Right forelimb (tissue), 1 donor: ENCODE results near the gene BCL2L12.
A peak's percentile ranks its signal among the peaks of the same experiment; 100 is the strongest.

Source experiments
- DNase-seq: peaks from one replicate; pipeline ENCODE4 v3.0.0-alpha.2; 2018

The BCL2L12 gene

DNA sequence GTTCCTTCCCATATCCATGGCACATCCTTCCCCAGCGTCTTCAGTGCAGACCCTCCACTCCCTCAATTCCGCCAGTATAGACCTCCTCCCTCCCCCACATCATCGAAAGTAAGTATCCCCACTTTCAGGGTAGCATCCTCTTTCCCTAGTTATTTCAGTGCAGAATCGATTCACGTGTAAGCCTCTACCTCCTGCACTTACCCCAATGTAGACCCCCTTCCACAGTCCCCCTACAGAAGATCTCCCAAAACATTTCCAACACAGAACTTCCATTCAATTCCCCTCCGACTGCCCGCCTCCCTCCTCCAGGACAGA is 740 bp upstream of the BCL2L12 start:
- no peak for DNase-seq

DNA sequence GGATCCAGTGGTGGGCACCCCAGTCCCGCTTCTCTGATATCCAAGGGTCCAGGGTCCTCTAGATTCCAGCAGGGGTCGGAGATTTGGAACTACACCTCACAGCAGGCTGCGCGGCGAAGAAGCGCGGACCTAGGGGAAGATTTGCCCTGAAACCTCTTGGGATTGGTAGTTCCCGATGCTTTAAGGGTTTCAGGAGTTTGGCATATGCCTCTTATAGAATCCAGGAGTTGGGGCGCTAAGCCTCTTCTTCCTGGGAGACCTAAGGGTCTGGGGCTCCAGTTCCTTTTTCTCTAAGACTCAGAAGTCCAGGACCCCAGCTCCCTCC is 349 bp downstream of the BCL2L12 start:
- no peak for DNase-seq

DNA sequence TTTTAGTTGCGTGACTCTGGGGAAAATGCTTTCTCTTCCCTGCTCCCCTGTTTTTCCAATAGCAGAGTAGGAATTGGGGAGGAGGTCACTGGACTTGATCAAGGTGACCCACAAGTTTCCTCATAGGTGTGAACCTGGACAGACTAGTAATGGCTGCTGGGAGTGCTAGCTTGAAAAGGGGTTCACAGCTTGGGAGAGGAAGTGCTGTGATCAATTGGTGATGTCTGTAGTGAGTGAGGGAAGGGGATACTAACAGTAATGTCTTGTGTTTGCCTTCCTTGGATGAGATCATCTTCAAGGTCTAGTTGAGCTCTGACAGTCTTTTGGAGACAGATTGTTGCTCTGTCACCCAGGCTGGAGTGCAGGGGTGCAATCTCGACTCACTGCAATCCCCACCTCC is 1.7 kb downstream of the BCL2L12 start:
- no peak for DNase-seq

DNA sequence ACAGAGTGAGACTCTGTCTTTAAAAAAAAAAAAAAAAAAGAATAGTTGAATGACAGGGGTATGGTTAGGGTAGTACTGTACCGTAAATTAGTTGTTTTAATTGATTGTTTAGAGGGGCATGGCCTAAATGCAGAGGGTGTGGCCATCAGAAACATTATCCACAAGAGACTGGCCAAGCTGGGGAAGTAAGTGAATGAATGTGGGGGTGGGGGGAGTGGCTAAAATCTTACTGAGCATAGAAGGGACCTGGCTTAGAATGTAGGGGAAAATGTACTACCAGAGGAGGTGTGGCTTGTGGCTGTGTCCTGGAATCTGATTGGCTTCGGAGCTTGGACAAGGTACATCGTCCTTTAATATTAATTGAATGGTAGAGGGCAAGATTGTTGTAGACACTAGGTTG is 3.8 kb downstream of the BCL2L12 start:
- DNase-seq: no peak

DNA sequence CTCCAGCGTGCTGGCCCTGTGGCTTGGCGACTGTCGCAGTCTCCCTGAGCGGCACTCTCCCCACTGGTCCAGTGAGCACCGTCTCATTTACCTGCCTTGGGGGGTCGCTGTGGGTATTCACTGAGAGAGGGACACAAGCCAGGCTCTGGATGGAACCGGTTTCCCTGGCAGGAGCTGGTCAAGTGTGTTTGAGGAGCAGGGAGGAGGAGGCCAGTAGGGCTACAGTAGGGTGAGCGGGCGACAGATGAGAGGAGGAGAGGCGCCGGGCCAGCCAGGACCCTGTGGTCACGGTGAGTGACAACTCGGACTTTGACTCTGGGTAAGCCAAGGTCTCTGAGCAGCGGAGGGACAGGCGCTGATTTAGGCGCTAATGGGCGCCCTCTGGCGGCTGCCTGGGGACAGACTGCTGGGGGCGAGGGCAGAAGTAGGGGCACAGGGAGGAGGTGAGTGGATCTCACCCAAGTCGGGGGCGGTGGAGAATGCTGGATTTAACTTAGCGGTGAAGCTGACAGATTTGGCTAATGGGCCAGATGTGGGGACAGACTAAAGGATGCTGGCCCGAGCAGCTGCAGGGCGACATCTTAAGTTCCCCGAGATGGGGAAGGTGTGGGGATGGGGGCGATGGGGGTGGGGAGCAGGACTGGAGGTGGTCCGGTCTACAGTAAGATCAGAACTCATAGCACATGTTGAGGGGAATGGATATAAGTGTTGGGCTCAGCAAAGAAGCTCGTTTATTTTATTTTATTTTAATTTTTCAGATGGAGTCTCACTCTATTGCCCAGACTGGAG is 6.6 kb downstream of the BCL2L12 start:
- no peak for DNase-seq

DNA sequence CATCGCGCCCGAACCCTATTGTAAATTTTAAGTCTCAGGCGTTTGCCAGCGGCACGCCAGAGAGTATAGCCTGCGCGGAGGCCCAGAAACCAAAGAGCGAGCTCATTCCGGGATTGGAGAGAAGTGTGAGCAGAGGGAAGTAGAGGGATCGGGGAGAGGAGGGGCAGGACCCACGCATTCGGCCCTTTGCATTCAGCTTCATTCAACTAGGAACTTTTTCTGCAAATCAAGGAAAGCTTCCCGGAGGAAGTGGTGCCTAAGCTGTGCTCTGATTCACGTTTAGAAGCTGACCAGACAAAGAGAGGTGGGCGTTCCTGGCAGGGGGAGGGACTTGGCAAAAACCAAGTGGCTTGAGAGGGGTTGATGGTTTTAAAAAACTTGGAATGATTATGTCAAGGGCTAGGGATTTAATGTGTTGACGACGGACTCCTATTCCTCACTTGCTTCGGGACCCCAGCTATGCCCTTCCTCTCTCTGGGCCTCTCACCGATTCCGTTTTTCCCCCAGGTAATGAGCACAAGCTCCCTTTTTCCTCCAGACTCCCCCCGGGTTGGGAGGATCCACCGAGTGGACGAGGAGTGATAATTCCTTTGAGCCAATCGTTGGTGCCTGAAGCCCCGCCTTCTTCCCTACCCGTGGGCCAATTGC is 10.5 kb downstream of the BCL2L12 start:
- DNase-seq: no peak

DNA sequence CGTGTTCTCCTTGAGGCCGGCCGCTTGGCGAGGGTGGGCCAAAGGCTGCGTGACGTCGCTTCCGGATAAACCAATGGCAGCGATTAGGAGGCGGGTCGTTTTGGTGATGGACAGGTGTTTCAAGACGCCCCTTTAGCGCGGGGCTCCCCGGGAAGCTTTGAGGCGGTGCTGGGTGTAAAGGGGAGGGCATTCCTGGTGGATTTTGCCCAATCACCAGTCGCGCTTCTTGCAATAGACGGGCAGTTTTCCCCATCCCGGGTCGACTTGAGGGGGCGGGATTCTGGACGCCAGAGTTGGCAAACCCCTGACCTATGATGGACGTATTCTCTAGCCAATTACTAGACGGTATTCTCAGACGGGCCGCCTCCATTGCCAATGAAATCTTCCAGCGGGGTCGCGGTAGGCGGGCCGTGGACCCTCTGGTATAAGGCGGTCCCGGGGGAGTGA is 11.1 kb downstream of the BCL2L12 start:
- DNase-seq: peak; percentile 100

DNA sequence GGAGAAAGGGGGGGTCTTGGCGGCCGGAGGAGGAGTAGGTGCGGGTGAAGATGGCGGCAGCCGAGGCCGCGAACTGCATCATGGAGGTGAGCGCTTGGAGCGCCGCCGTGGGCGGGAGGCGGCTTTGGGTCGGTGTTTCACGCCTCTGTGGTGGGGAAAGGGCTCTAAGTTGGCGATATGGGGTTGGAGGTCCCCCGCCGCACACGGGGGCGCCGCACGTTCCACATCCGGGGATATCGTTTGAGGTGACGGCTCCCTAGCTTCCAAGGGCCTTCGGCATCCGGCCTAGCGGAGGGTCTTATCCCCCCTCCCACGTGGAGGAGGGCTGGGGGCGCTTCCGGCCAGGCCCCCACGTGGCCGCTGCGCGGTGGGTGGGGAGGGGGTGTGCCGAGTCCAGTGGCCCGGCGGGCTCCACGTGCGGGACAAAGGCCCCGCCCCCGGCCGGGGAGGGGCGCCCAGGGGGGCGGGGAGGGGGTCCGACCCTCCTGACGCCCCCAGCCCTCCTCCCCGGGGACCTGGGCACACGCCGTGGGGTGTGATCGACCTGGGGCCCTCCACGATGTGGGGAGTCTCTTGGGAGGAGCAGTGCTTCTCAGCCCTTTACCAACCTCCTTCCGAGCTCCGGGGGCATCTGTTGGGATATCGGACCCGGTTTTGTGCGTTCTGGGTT is 11.6 kb downstream of the BCL2L12 start, which contains the start of gene PRMT1:
Gene PRMT1, plus strand, starts transcription at position 41 of the 670 bp plus-strand sequence. Its CDS starts 10 bp downstream, at position 51.
- DNase-seq: no peak

DNA sequence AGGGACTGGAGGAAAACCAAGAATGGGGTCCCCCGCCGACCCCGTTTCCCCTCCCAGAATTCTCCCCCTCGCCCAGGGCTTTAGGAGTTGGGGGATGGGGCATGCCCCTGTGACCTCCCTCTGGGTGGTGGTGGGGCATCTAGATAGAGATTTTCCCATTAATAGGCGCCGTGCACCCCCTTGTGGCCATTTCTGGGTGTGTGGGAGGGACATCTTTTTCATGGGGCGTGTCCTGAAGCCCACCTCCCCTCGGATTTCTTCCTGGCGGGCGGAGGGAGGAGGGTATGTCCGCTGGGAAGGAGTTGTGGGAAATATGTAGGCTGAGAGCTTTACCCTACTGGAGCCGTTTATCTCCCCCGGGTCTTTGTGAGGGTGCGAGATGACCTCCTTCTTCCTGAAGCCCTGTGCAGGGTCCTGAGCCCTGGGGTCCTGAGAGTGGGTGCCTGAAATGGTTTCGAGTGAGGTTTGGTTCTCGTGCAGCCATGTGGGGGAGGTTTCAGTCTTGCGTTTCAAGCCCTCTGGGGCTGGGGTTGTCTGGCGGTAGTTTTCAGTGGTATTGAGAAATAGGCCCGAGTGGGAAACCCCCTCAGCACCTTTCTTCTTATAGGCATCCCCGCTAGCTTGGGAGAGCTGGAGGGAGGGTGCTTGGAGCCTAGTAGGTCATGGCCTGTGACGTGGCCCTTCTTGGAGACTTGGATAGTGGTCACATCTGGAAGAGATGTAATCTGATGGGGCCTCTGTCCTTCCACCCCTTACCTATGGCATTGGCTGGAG is 12.4 kb downstream of the BCL2L12 start:
- peak; percentile 89 for DNase-seq

DNA sequence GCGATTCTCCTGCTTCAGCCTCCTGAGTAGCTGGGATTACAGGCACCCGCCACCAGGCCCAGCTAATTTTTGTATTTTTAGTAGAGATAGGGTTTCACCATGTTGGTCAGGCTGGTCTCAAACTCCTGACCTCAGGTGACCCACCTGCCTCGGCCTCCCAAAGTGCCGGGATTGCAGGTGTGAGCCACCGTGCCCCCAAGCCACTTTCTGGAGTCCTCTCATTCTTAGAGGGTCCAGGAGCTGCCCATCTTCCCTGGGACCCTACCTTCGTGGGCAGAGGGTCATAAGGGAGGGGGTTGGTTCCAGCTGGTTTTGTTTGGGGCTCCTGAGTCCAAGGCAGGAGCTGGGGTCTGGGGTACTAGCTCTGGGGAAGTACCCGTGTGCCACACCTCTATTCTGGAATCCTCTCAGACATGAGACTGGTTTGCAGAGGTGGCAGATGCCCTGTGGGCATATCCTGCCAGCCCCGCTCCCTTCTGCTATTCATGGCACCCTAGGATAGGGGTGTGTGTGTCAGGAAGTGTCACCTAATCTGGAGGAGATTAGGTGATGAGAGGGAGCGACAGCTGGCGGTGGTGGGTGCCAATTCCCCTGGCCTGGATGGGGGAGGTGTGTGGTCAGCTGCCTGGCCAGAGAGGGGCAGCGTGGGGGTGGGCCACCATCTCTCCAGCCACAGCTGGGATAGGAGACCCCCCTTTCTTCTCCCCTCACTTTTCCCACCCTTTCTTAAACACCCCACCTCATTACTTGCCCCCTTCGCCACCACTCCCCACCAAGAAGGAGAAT is 13.4 kb downstream of the BCL2L12 start:
- no peak for DNase-seq

DNA sequence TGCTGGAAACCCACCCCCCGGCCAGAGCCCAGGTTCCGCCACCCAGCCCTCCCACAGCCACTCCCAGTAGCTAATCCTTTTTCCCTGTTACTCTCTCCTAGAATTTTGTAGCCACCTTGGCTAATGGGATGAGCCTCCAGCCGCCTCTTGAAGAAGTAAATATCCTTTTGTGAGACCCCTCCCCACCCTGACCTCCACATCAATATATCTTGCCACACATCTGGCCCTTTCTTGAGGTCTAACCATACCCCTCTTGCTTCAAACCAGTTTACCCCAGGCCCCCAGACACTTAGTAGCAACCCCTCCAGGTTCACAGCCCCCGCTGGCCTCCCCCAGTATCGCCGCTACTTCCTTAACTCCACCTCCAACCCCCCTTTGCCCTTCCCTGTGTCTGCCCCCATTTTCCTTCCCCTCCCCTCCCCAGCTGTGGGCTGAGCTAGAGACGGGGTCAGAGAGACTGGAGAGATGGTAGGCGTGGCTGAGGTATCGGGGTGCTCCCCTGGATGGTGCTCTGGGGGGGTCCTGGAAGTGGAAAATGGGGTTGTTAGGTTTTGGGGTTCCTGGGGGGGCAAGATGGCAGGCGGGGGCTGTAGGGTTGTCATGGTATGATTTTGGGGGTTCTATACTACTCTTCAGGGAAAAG is 14.2 kb downstream of the BCL2L12 start:
- DNase-seq: no peak

DNA sequence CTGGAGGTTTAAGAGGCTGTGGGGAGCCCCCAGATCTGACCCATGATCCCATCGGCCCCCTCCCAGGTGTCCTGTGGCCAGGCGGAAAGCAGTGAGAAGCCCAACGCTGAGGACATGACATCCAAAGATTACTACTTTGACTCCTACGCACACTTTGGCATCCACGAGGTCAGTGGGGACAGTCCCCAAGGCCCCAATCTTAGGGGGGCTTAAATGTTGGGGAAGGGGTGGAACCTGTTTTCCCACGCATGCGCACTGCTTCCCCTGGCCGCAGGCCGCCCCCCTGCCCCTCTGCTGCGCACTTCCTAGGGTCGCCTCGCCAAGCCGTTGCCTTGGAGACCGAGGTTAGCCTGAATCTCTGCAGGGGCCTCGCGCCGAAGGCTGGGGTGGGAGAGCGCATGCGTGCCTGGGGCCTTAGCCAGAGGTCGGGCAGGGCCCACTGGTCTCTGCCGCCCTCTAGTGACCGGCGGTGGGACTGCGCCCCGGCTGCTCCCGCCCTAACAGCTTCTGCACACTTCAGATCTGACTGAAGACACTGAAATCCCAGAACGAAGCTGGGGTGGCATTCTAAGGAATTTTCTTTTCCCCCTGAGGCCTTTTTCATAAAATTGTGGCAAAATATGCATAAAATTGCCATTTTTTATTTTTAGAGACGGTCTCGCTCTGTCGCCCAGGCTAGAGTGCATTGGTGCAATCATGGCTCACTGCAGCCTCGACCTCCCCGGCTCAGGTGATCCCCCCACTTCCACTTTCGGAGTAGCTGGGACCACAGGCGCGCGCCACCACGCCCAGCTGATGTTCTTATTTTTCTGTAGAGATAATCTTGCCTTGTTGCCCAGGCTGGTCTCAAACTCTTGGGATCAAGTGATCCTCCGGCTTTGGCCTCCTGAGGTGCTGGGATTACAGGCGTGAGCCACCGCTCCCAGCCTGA is 15.0 kb downstream of the BCL2L12 start:
- DNase-seq: peak; percentile 98

DNA sequence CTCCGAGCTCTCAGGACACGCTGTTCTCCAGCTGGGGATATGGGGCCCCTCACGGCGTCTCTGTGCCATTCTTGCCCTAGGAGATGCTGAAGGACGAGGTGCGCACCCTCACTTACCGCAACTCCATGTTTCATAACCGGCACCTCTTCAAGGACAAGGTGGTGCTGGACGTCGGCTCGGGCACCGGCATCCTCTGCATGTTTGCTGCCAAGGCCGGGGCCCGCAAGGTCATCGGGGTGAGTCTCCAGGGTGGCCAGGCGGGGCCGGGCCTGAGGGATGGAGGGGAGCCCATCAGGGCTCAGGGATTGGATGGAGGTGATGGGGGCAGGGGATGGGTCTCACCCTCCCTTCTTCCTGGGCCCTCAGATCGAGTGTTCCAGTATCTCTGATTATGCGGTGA is 16.1 kb downstream of the BCL2L12 start:
- no peak for DNase-seq

DNA sequence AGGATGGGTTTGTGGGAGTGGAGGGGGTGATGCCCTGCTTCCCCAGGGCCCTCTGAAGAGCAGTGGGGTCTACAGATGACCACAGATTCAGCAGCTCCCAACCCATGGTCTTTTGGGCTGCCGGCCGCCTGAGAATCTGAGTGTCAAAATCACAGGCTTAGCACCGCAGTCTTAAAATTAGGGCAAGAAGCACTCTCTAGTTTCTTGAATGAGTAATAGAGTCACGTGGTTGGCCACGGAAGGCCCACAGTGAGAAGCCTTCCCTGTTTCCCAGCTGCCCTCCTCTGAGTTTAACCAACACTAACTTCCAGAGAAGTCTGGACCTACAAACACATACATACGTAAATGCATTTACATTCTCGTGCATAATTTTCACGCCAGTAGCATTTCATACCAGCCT is 16.5 kb downstream of the BCL2L12 start:
- no peak for DNase-seq

DNA sequence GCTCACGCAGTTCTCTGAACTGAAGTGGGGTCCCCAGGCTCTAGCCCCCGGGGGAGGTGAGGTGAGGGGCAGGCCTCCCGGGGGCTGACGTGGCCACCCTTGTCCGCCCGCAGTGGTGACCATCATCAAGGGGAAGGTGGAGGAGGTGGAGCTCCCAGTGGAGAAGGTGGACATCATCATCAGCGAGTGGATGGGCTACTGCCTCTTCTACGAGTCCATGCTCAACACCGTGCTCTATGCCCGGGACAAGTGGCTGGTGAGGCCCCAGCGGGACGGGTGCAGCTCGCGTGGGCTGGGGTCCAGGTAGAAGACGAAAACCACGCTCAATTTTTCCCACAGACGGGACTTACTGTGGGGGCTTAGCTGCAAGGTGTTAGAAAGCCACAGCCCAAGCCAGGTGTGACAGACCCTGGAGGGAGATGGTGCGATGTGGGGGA is 18.1 kb downstream of the BCL2L12 start:
- DNase-seq: no peak

DNA sequence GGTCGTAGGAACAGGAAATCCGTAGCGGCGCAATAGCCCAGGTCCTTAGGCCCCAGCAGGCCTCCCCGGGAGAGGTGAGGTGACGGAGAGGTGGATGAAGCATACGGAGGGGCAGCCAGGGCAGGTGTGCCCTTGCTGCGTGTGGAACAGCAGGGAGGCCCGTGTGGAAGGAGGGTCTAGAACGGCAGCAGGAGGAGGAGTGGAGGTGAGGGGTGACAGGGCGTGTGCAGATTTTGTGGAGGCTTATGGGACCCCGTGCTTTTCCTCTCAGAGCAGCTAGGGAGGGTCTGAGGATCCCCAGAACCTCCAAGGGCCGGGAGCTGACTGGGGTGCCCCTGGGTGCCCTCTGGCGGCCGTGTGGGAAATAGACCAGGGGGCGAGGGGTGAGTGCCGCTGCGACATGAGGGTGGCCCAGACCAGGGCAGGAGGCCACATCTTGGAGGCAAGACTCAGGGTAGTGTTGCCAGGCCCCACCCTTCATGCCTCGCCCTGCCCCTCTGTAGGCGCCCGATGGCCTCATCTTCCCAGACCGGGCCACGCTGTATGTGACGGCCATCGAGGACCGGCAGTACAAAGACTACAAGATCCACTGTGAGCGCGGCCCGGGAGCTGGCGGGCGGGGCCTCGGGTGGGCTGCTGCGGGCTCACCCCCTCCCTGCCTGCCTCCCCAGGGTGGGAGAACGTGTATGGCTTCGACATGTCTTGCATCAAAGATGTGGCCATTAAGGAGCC is 18.7 kb downstream of the BCL2L12 start:
- no peak for DNase-seq

DNA sequence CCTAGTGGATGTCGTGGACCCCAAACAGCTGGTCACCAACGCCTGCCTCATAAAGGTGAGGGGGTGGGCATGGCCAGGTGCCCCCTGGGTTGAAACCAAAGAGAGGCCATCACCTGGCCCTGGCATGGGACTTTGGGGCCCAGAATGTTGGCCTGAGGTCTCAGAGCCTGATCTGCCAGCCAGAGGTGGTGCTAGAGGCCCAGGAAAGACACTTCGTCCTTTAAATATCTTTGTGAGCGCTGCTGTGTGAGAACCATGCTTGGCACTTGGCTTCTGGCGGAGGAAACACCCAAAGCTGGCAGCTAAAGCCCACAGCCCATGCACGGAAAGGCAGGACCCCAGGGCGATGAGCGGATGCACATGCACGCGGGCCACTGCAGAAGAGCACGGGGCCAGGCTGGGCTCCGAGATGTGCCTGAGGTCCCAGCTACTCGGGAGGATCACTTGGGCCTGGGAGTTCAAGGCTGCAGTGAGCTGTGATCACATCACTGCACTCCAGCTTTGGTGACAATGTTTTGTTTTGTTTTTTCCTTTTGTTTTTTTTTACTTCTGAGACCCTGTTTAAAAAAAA is 19.3 kb downstream of the BCL2L12 start:
- no peak for DNase-seq

DNA sequence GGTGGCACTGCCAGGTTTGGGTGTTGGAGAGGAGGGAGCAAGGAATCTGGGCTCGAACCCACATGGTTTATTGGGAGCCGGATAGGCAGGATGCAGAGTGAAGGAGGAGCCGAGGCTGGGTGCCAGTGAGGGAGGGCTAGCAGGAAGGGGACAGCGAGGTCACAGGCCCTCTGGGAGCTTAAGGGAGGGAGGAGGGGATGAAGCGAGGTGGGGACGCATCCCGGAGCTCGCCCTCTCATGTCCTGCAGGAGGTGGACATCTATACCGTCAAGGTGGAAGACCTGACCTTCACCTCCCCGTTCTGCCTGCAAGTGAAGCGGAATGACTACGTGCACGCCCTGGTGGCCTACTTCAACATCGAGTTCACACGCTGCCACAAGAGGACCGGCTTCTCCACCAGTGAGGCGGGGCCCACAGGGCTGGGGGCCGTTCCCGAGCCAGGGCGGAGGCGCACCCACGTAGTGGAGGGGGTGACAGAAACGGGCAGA is 20.2 kb downstream of the BCL2L12 start:
- no peak for DNase-seq

DNA sequence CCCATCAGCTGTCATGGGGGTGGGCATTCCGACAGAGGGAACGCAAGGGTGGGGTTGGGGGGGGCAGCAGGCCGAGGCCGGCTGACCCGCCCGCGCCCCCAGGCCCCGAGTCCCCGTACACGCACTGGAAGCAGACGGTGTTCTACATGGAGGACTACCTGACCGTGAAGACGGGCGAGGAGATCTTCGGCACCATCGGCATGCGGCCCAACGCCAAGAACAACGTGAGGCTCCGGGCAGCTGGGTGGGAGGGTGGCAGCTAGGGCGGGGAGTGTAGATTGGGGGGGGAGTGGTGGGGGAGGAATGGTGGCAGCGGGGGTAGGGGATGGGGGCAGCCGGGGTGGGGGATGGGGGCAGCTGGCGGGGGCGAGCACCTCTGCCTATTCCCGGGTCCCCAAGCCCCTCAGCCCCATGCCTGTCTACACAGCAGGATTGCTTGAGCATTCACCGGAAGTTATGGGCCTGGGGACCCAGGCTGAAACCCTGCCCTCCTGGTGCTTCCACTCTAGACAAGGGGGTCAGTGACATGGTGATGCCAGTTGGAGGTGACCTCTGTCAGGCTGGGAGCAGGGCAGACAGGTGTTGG is 20.9 kb downstream of the BCL2L12 start:
- DNase-seq: no peak
